Ishikawa (cell line): ENCODE data around the gene MMP11.

ENCODE experiments used
- CEBPB ChIP-seq: IDR thresholded peaks from 2 replicates; pipeline ENCODE4 v1.6.1; 2012
- CREB1 ChIP-seq: IDR thresholded peaks from 2 replicates; pipeline ENCODE4 v1.6.1; 2012; ENCODE audit warnings: low read depth
- EGR1 ChIP-seq: IDR thresholded peaks from 2 replicates; pipeline ENCODE4 v1.6.1; 2012
- EP300 ChIP-seq: IDR thresholded peaks from 2 replicates; pipeline ENCODE4 v1.6.1; 2012; ENCODE audit warnings: borderline replicate concordance
- FOXM1 ChIP-seq: IDR thresholded peaks from 2 replicates; pipeline ENCODE4 v1.6.1; 2012; ENCODE audit warnings: low read depth, borderline replicate concordance
- RAD21 ChIP-seq: IDR thresholded peaks from 2 replicates; pipeline ENCODE4 v1.6.1; 2012; ENCODE audit warnings: low read depth
- TAF1 ChIP-seq: IDR thresholded peaks from 2 replicates; pipeline ENCODE4 v1.6.1; 2012; ENCODE audit warnings: low read depth, mild to moderate bottlenecking
- TCF12 ChIP-seq: IDR thresholded peaks from 2 replicates; pipeline ENCODE4 v1.6.1; 2012; ENCODE audit warnings: low read depth
- TEAD4 ChIP-seq: IDR thresholded peaks from 2 replicates; pipeline ENCODE4 v1.6.1; 2012
- ZBTB7A ChIP-seq: IDR thresholded peaks from 2 replicates; pipeline ENCODE4 v1.6.1; 2012; ENCODE audit warnings: low read depth
- TF ChIP-seq, protein P1 (sequence below): IDR thresholded peaks from 2 replicates; pipeline ENCODE4 v1.6.1; 2012; ENCODE audit warnings: low read depth, mild to moderate bottlenecking
- TF ChIP-seq, protein P2 (sequence below): IDR thresholded peaks from 2 replicates; pipeline ENCODE4 v1.6.1; 2012

DNA sequence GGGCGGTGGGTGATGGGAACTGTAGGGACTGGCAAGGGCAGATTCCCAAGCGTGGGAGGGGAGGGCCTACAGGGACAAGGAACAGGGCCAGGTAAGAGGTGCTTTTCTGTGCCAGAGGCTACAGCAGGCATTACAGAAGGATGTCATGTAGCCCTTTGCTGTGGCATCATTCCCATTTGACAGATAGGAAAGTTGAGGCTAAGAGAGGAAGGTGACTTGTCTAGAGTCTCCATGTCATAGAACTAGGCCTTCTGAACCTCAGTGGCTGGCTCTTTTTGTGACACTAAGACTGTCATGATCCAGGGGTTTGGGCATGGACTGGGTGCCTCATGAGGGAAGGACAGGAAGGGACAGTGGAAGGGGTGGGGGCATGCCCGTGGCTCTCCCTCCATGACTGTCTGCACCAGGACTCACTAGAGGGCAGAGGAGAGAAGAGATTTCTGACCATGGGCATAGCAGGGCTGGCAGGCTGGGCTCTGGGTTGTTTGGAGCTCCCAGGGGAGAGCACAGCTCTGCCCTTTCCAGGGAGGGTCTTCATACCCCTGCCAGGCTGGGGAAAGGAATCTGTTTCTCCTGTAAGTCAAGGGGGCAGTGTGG is 3.2 kb downstream of the MMP11 start:
- TF ChIP-seq, protein P1, sequence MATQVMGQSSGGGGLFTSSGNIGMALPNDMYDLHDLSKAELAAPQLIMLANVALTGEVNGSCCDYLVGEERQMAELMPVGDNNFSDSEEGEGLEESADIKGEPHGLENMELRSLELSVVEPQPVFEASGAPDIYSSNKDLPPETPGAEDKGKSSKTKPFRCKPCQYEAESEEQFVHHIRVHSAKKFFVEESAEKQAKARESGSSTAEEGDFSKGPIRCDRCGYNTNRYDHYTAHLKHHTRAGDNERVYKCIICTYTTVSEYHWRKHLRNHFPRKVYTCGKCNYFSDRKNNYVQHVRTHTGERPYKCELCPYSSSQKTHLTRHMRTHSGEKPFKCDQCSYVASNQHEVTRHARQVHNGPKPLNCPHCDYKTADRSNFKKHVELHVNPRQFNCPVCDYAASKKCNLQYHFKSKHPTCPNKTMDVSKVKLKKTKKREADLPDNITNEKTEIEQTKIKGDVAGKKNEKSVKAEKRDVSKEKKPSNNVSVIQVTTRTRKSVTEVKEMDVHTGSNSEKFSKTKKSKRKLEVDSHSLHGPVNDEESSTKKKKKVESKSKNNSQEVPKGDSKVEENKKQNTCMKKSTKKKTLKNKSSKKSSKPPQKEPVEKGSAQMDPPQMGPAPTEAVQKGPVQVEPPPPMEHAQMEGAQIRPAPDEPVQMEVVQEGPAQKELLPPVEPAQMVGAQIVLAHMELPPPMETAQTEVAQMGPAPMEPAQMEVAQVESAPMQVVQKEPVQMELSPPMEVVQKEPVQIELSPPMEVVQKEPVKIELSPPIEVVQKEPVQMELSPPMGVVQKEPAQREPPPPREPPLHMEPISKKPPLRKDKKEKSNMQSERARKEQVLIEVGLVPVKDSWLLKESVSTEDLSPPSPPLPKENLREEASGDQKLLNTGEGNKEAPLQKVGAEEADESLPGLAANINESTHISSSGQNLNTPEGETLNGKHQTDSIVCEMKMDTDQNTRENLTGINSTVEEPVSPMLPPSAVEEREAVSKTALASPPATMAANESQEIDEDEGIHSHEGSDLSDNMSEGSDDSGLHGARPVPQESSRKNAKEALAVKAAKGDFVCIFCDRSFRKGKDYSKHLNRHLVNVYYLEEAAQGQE, result no peak
- TF ChIP-seq RAD21, result no peak
- no peak for TF ChIP-seq ZBTB7A
- no peak for TF ChIP-seq TAF1
- no peak for TF ChIP-seq EP300
- no peak for TF ChIP-seq EGR1
- TF ChIP-seq CREB1, result no peak
- TF ChIP-seq TEAD4, result no peak
- TF ChIP-seq, protein P2, sequence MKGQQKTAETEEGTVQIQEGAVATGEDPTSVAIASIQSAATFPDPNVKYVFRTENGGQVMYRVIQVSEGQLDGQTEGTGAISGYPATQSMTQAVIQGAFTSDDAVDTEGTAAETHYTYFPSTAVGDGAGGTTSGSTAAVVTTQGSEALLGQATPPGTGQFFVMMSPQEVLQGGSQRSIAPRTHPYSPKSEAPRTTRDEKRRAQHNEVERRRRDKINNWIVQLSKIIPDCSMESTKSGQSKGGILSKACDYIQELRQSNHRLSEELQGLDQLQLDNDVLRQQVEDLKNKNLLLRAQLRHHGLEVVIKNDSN, result no peak
- no peak for TF ChIP-seq FOXM1
- no peak for TF ChIP-seq TCF12
- no peak for TF ChIP-seq CEBPB
